ENCODE measurements around the gene SH3BGR. TPM values are rescaled to one million over a fixed set of nuclear protein-coding genes. Genes with fewer than 3 reads are reported as not detected.
"Not testable (repeated sequence)": the region's sequence is repeated elsewhere in the genome, so short reads cannot be mapped to it uniquely, and the experiment has no call there.

SH3BGR gene
- total and polyA plus RNA-seq, 2 of the 8 experiments (the other 6 are each of a cell fraction or from before 2014, with no cell fraction given), result 2.1 to 5.9 TPM

DNA sequence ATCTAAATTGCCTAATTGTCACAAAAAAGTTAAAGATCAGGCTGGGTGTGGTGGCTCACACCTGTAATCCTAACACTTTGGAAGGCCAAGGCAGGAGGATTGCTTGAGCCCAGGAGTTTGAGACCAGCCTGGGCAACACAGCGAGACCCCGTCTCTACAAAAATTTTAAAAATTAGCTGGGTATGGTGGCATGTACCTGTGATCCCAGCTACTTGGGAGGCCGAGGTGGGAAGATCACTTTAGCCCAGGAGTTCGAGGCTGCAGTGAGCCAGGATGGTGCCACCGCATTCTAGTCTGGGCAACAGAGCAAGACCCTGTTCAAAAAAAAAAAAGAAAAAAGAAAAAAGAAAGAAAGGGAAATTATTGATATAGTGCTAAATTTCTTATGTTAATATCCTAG lies 32.6 kb upstream of the SH3BGR start:
- not testable (repeated sequence) for H2BK15ac ChIP-seq (ENCODE audit: low read length); H3K23ac ChIP-seq (ENCODE audit: insufficient read length); H3K9me3 ChIP-seq (ENCODE audit: insufficient read depth in 2 of 2, low read depth in 1 of 2, low read length in 1 of 2); H3K56ac ChIP-seq (replicated peaks; ENCODE audit: insufficient read length, low read depth, low read length); H3K79me2 ChIP-seq (ENCODE audit: control insufficient read depth in 1 of 2, insufficient read depth in 2 of 2, low read length in 2 of 2); H3K27ac ChIP-seq (ENCODE audit: low read depth, low read length); H2BK12ac ChIP-seq (ENCODE audit: low read depth, low read length); H2BK5ac ChIP-seq (ENCODE audit: low read depth, low read length); H3K4ac ChIP-seq (replicated peaks; ENCODE audit: insufficient read length, low read depth, low read length); H3K36me3 ChIP-seq (ENCODE audit: control insufficient read depth in 2 of 4, insufficient read depth in 4 of 4, low read length in 3 of 4); DNase-seq (ENCODE audit: low read depth in 1 of 2, low spot score in 2 of 2); H3K27me3 ChIP-seq (replicated peaks in 1 of 4; ENCODE audit: control insufficient read depth in 3 of 4, extremely low read depth in 1 of 4, insufficient read depth in 3 of 4, low read length in 3 of 4); H3K4me1 ChIP-seq (replicated peaks in 1 of 4; ENCODE audit: control insufficient read depth in 3 of 4, insufficient read depth in 4 of 4, low read length in 3 of 4); H2BK20ac ChIP-seq (ENCODE audit: low read length); H3K9ac ChIP-seq (replicated peaks in 1 of 4; ENCODE audit: extremely low read depth in 1 of 4, low read depth in 3 of 4, low read length in 3 of 4); H3K79me1 ChIP-seq (ENCODE audit: low read depth, low read length); H2AFZ ChIP-seq (ENCODE audit: low read length); H4K20me1 ChIP-seq (replicated peaks in 1 of 2; ENCODE audit: control insufficient read depth in 1 of 2, insufficient read depth in 2 of 2, low read length in 2 of 2); H3K14ac ChIP-seq (ENCODE audit: insufficient read length); H4K91ac ChIP-seq (replicated peaks; ENCODE audit: insufficient read length, low read length); H2AK5ac ChIP-seq (ENCODE audit: low read depth, low read length); H2BK120ac ChIP-seq (replicated peaks; ENCODE audit: low read depth, low read length); H4K5ac ChIP-seq (ENCODE audit: insufficient read length, low read depth, low read length); H3K23me2 ChIP-seq (ENCODE audit: low read depth, low read length); H3K4me3 ChIP-seq (ENCODE audit: extremely low read depth in 1 of 4, insufficient read depth in 2 of 4, low read depth in 3 of 4, low read length in 4 of 4); H4K8ac ChIP-seq (ENCODE audit: extremely low read depth, insufficient read depth, low read length); H3K4me2 ChIP-seq (ENCODE audit: insufficient read depth in 1 of 2, low read depth in 2 of 2, low read length in 2 of 2); H3K18ac ChIP-seq (ENCODE audit: extremely low read depth, low read length); FAIRE-seq
- 96% methylated on average over 5 of the region's 5 CpGs; no CpG with 5 or more reads in 1 of the 2 experiments for WGBS, 2 experiments (ENCODE audit: extremely low coverage in 1 of 2, insufficient coverage in 1 of 2, insufficient read length in 1 of 2, insufficient replicate concordance in 2 of 2, low coverage in 1 of 2, low lambda C conversion rate in 2 of 2, missing lambda C conversion rate in 1 of 2)
- ChIA-PET CTCF (ENCODE audit: partially characterized antibody) (interaction anchor here (1.0 to 1.8 kb wide), 4 partner anchors 21 to 28 kb away, joined by 3 to 5 read pairs (median 4); no protein-coding TSS in a partner anchor), POLR2A (ENCODE audit: partially characterized antibody) (interaction anchor here (1.2 kb wide), 1 partner anchor 19 kb away, joined by 4 read pairs; no protein-coding TSS in a partner anchor)
